Endothelial cell of umbilical vein (primary cell): ENCODE measurements around the gene MIEN1.

ENCODE experiments used
- CTCF ChIP-seq, 2 donors: IDR thresholded peaks; 1 replicate in 1 of 2; 2 replicates in 1 of 2; pipeline ENCODE4 v1.5.1; 2011; ENCODE audit warnings: low read length in 2 of 2, mild to moderate bottlenecking in 2 of 2, moderate library complexity in 2 of 2, control low read depth in 1 of 2, inconsistent platforms in 1 of 2, low read depth in 1 of 2; ENCODE audit not compliant: insufficient read depth in 1 of 2; ENCODE audit errors: extremely low read depth in 1 of 2
- MAX ChIP-seq: IDR thresholded peaks from 2 replicates; pipeline ENCODE4 v1.6.1; 2011; ENCODE audit not compliant: insufficient read depth, insufficient read length

DNA sequence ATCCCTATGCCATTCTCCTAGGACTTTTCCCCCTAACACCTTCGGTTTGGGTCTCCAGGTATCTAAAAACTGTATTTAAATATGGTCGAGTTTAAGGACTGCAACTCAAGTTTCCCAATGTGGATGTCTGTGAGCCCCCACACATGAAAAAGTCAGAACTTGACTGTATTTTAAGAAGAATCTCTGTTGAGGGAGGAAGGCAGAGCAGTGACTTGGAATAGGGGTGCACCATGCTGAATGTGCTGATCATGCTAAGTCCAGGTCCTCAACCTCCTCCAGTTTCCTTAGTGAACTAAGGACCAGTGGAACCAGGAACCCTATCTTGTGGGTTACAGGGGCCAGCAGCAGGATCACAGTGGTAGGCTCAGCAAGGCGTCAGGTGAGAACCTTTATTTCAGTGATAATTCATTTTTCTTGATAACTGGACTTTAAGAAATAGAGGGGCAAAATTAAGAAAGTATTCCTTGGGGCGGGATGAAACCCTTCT lies 26.9 kb upstream of the MIEN1 start:
- no peak for TF ChIP-seq CTCF (IDR thresholded peaks at IDR 0.05; ENCODE audit: extremely low read depth in 1 of 2, insufficient read depth in 1 of 2, low read depth in 1 of 2, low read length in 2 of 2)
- no peak for TF ChIP-seq MAX
